GM12873 (cell line): ENCODE data around the gene CD2AP.

Experiments
- CTCF ChIP-seq: IDR thresholded peaks from 2 replicates; pipeline ENCODE4 v1.5.1; 2012; ENCODE audit warnings: low read depth, mild to moderate bottlenecking, moderate library complexity, low read length, control low read depth; ENCODE audit not compliant: insufficient read depth; ENCODE audit errors: missing control alignments

CD2AP gene

GRCh38 chr6:47653706-47654105, 176.1 kb downstream of the CD2AP start:
- no peak for TF ChIP-seq CTCF

GRCh38 chr6:47654255-47654654, 176.7 kb downstream of the CD2AP start:
- no peak for TF ChIP-seq CTCF

- no peak for TF ChIP-seq CTCF
These were observed 178.4 kb downstream of the CD2AP start for GRCh38 chr6:47655719-47656595.

GRCh38 chr6:47661960-47662359, 184.4 kb downstream of the CD2AP start:
- TF ChIP-seq CTCF = no peak

- no peak for TF ChIP-seq CTCF
These were observed 186.1 kb downstream of the CD2AP start for GRCh38 chr6:47663462-47664216.

- no peak for TF ChIP-seq CTCF
These were observed 187.5 kb downstream of the CD2AP start for GRCh38 chr6:47665112-47665511.
